HG03108 (cell line): Measurements from ENCODE around the gene ORMDL2.
"Not testable (repeated sequence)": the region's sequence is repeated elsewhere in the genome, so short reads cannot be mapped to it uniquely, and the experiment has no call there.

Experiments
- ATAC-seq: cut with Tn5 transposase; IDR thresholded peaks from one replicate; pipeline ENCODE4 v1.9.1; 2021; ENCODE audit warnings: moderate library complexity; ENCODE audit not compliant: unreplicated experiment

Gene ORMDL2

GRCh38 chr12:55827806-55828205 is 10.0 kb downstream of the ORMDL2 start:
- ATAC-seq = no peak

GRCh38 chr12:55828357-55828756 is 10.5 kb downstream of the ORMDL2 start:
- ATAC-seq = no peak

- ATAC-seq = peak; percentile 11
Observed at GRCh38 chr12:55829967-55830600, 12.2 kb downstream of the ORMDL2 start.

GRCh38 chr12:55830601-55831446 is 13.0 kb downstream of the ORMDL2 start:
- no peak for ATAC-seq

GRCh38 chr12:55831447-55831815 is 13.6 kb downstream of the ORMDL2 start:
- ATAC-seq = no peak

GRCh38 chr12:55833056-55833455 is 15.2 kb downstream of the ORMDL2 start:
- ATAC-seq = no peak

- not testable (repeated sequence) for ATAC-seq
Observed at GRCh38 chr12:55834400-55834799, 16.6 kb downstream of the ORMDL2 start.

- ATAC-seq = no peak
Observed at GRCh38 chr12:55838361-55838760, 20.5 kb downstream of the ORMDL2 start.

GRCh38 chr12:55839345-55840140 is 21.7 kb downstream of the ORMDL2 start:
- ATAC-seq = no peak

GRCh38 chr12:55840581-55841351 is 22.9 kb downstream of the ORMDL2 start:
- ATAC-seq = no peak

- no peak for ATAC-seq
Observed at GRCh38 chr12:55842681-55843429, 25.0 kb downstream of the ORMDL2 start, which contains the start of gene MMP19. TSS of gene MMP19 (minus strand) at chr12:55842936. CDS start at chr12:55842830, 106 bp downstream.

GRCh38 chr12:55843431-55843830 is 25.6 kb downstream of the ORMDL2 start:
- ATAC-seq = no peak

GRCh38 chr12:55844961-55845360 is 27.1 kb downstream of the ORMDL2 start:
- ATAC-seq = no peak

- no peak for ATAC-seq
Observed at GRCh38 chr12:55845361-55845760, 27.5 kb downstream of the ORMDL2 start.

- no peak for ATAC-seq
Observed at GRCh38 chr12:55845785-55846496, 28.1 kb downstream of the ORMDL2 start.

GRCh38 chr12:55847033-55847432 is 29.2 kb downstream of the ORMDL2 start:
- no peak for ATAC-seq

- ATAC-seq = no peak
Observed at GRCh38 chr12:55847603-55848291, 29.9 kb downstream of the ORMDL2 start.

- no peak for ATAC-seq
Observed at GRCh38 chr12:55849616-55850343, 31.9 kb downstream of the ORMDL2 start.
